C4-2B (cell line): Measurements from ENCODE around the gene DNAJB5.

Source experiments
- ZFX ChIP-seq: fragments of 450-650 bp; IDR thresholded peaks from 2 replicates; pipeline ENCODE4 v1.6.1; 2017
- TF ChIP-seq, protein P1 (sequence below): fragments of 450-650 bp; conservative IDR thresholded peaks from 2 replicates; pipeline ENCODE4 v1.5.1; 2017; ENCODE audit warnings: mild to moderate bottlenecking

GRCh38 chr9:34976992-34977391 lies 12.6 kb upstream of the DNAJB5 start:
- TF ChIP-seq, protein P1, sequence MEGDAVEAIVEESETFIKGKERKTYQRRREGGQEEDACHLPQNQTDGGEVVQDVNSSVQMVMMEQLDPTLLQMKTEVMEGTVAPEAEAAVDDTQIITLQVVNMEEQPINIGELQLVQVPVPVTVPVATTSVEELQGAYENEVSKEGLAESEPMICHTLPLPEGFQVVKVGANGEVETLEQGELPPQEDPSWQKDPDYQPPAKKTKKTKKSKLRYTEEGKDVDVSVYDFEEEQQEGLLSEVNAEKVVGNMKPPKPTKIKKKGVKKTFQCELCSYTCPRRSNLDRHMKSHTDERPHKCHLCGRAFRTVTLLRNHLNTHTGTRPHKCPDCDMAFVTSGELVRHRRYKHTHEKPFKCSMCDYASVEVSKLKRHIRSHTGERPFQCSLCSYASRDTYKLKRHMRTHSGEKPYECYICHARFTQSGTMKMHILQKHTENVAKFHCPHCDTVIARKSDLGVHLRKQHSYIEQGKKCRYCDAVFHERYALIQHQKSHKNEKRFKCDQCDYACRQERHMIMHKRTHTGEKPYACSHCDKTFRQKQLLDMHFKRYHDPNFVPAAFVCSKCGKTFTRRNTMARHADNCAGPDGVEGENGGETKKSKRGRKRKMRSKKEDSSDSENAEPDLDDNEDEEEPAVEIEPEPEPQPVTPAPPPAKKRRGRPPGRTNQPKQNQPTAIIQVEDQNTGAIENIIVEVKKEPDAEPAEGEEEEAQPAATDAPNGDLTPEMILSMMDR = no peak
- TF ChIP-seq ZFX = no peak
